IMR-90 (cell line): ENCODE results near the gene DPYD. TPM values are rescaled to one million over a fixed set of nuclear protein-coding genes. Genes with fewer than 3 reads are reported as not detected.

Experiments used
- ATAC-seq: fragments of 200-7000 bp; cut with Tn5 transposase; 2 replicates; pipeline ENCODE4 v1.9.1; 2020; ENCODE audit warnings: low read depth, mild to moderate bottlenecking, moderate library complexity
- BruUV-seq: library from RNA; stranded (reverse); fragments of 400-500 nt; replicated peaks from 2 replicates; lab custom pipeline; 2021; lab: Mats Ljungman, UMichigan
- CTCF ChIA-PET: fragments of 300-600 bp; formaldehyde crosslinking; extraction: SDS; loops from one replicate; lab custom pipeline; 2021; ENCODE audit warnings: antibody characterized with exemption; lab: Yijun Ruan, JAX
- POLR2A ChIA-PET: fragments of 300-600 bp; sonication (Branson Sonifier 250); formaldehyde crosslinking; loops from one replicate; lab custom pipeline; 2022; ENCODE audit warnings: antibody characterized with exemption; ENCODE audit not compliant: unreplicated experiment; lab: Charles Lee
- DNase-seq: peaks from one replicate; pipeline ENCODE4 v3.0.0; 2013
- H2AFZ ChIP-seq: replicated peaks from 2 replicates; pipeline ENCODE3; 2013; ENCODE audit warnings: low read length, mild to moderate bottlenecking; ENCODE audit not compliant: poor library complexity
- H2AK5ac ChIP-seq: 2 replicates; pipeline ENCODE4 v1.6.1; 2013; ENCODE audit warnings: low read depth, low read length, inconsistent platforms
- H2AK9ac ChIP-seq: replicated peaks from 2 replicates; pipeline ENCODE3; 2013; ENCODE audit warnings: mild to moderate bottlenecking, low read depth, low read length, moderate library complexity; ENCODE audit not compliant: poor library complexity
- H2BK120ac ChIP-seq: 2 replicates; pipeline ENCODE4 v1.6.1; 2013; ENCODE audit warnings: low read depth, low read length, inconsistent platforms
- H2BK15ac ChIP-seq: 3 replicates; pipeline ENCODE4 v1.6.1; 2013; ENCODE audit warnings: low read depth, low read length, inconsistent platforms
- H2BK20ac ChIP-seq: 2 replicates; pipeline ENCODE4 v1.6.1; 2013; ENCODE audit warnings: low read depth, mild to moderate bottlenecking, inconsistent platforms, low read length, moderate library complexity
- H2BK5ac ChIP-seq: 2 replicates; pipeline ENCODE4 v1.6.1; 2013; ENCODE audit warnings: mild to moderate bottlenecking, low read depth, low read length, inconsistent platforms; ENCODE audit not compliant: poor library complexity, severe bottlenecking
- H3K14ac ChIP-seq: replicated peaks from 2 replicates; pipeline ENCODE4 v1.6.1; 2013; ENCODE audit warnings: low read depth, low read length, inconsistent platforms
- H3K18ac ChIP-seq: 2 replicates; pipeline ENCODE4 v1.6.1; 2013; ENCODE audit warnings: low read depth, low read length, control low read depth
- H3K23ac ChIP-seq: 2 replicates; pipeline ENCODE4 v1.6.1; 2013; ENCODE audit warnings: low read depth, low read length, inconsistent platforms
- H3K27ac ChIP-seq: 2 replicates; pipeline ENCODE4 v1.5.1; 2013; ENCODE audit warnings: mild to moderate bottlenecking, control low read depth, low read length; ENCODE audit not compliant: insufficient read depth
- H3K27me3 ChIP-seq: 2 replicates; pipeline ENCODE4 v1.6.1; 2013; ENCODE audit warnings: low read length; ENCODE audit not compliant: control insufficient read depth, insufficient read depth
- H3K36me3 ChIP-seq: 2 replicates; pipeline ENCODE4 v1.6.1; 2013; ENCODE audit warnings: low read length, mixed read lengths; ENCODE audit not compliant: control insufficient read depth, insufficient read depth
- H3K4ac ChIP-seq: 2 replicates; pipeline ENCODE4 v1.6.1; 2013; ENCODE audit warnings: low read depth, low read length, inconsistent platforms
- H3K4me1 ChIP-seq: 2 replicates; pipeline ENCODE4 v1.6.1; 2013; ENCODE audit warnings: low read length, mixed read lengths; ENCODE audit not compliant: control insufficient read depth, insufficient read depth
- H3K4me2 ChIP-seq: 2 replicates; pipeline ENCODE4 v1.6.1; 2013; ENCODE audit warnings: low read depth, mild to moderate bottlenecking, control low read depth, low read length, moderate library complexity
- H3K4me3 ChIP-seq: 2 replicates; pipeline ENCODE4 v1.5.1; 2013; ENCODE audit warnings: low read depth, mild to moderate bottlenecking, control low read depth, low read length, moderate library complexity; ENCODE audit not compliant: insufficient read depth
- H3K56ac ChIP-seq: 2 replicates; pipeline ENCODE4 v1.6.1; 2013; ENCODE audit warnings: low read length, inconsistent platforms; ENCODE audit not compliant: insufficient read depth; ENCODE audit errors: extremely low read depth
- H3K79me1 ChIP-seq, 2 experiments: 2 replicates each; pipeline ENCODE4 v1.6.1; 2013; ENCODE audit warnings: low read length in 2 of 2, inconsistent platforms in 1 of 2, low read depth in 1 of 2
- H3K9ac ChIP-seq: 2 replicates; pipeline ENCODE4 v1.6.1; 2013; ENCODE audit warnings: low read depth, low read length, control low read depth
- H3K9me1 ChIP-seq: 2 replicates; pipeline ENCODE4 v1.6.1; 2013; ENCODE audit warnings: low read length, inconsistent platforms; ENCODE audit not compliant: insufficient read depth
- H3K9me3 ChIP-seq: 2 replicates; pipeline ENCODE4 v1.6.1; 2013; ENCODE audit warnings: low read length; ENCODE audit not compliant: control insufficient read depth, insufficient read depth
- H4K20me1 ChIP-seq: 2 replicates; pipeline ENCODE4 v1.6.1; 2013; ENCODE audit warnings: low read length, inconsistent platforms; ENCODE audit not compliant: insufficient read depth
- H4K5ac ChIP-seq: 2 replicates; pipeline ENCODE4 v1.6.1; 2013; ENCODE audit warnings: mild to moderate bottlenecking, low read depth, low read length, control low read depth
- H4K8ac ChIP-seq, 2 experiments: 2 replicates each; pipeline ENCODE4 v1.6.1; 2013; ENCODE audit warnings: low read depth in 2 of 2, low read length in 2 of 2, control low read depth in 1 of 2, inconsistent platforms in 1 of 2
- H4K91ac ChIP-seq: 2 replicates; pipeline ENCODE4 v1.6.1; 2013; ENCODE audit warnings: low read depth, low read length, inconsistent platforms; ENCODE audit not compliant: insufficient read depth
- MAFK ChIP-seq: IDR thresholded peaks from 2 replicates; pipeline ENCODE4 v1.6.1; 2012; ENCODE audit warnings: low read depth, low read length, improper control_type of control experiment
- MXI1 ChIP-seq: IDR thresholded peaks from 2 replicates; pipeline ENCODE4 v1.6.1; 2012; ENCODE audit warnings: low read depth, mild to moderate bottlenecking, low read length, moderate library complexity, borderline replicate concordance
- NFE2L2 ChIP-seq: fragments of 150-350 bp; IDR thresholded peaks from 2 replicates; pipeline ENCODE4 v1.6.1; 2016; ENCODE audit warnings: low read depth, mild to moderate bottlenecking, low read length
- RCOR1 ChIP-seq: IDR thresholded peaks from 2 replicates; pipeline ENCODE4 v1.6.1; 2012; ENCODE audit warnings: mild to moderate bottlenecking, low read length, improper control_type of control experiment; ENCODE audit not compliant: insufficient replicate concordance
- RFX5 ChIP-seq: IDR thresholded peaks from 2 replicates; pipeline ENCODE4 v1.8.0; 2012; ENCODE audit warnings: low read depth, mild to moderate bottlenecking, low read length, moderate library complexity
- WGBS, 2 experiments: methylation state at CpG; one replicate each; pipeline versions ENCODE4 v1.1.5 to v1.1.7; 2013; ENCODE audit warnings: missing lambda C conversion rate in 2 of 2; ENCODE audit not compliant: insufficient read length in 1 of 2; ENCODE audit errors: extremely low coverage in 2 of 2; 5-methylcytosine and 5-hydroxymethylcytosine counted together
- dilution Hi-C: fragments of 300-500 bp; cut with HindIII; formaldehyde crosslinking; loops from one replicate; pipeline ENCODE4 v1.14.3; 2018; ENCODE audit warnings: low sequenced_read_pairs; ENCODE audit not compliant: unreplicated experiment
- in situ Hi-C: fragments of 300-500 bp; cut with MboI; formaldehyde crosslinking; loops from 3 replicates; pipeline ENCODE4 v1.14.3; 2019; ENCODE audit warnings: low sequenced_read_pairs, inconsistent platforms, mixed read lengths
- intact Hi-C: fragments of 100-400 bp; cut with micrococcal nuclease; formaldehyde crosslinking; loops from 2 replicates; pipeline ENCODE4 v1.10.0; 2022
- polyA plus RNA-seq, 3 experiments: library from polyadenylated mRNA; depleted of rRNA; stranded (reverse); fragments of >200 nt; gene quantifications; 2 replicates each; pipeline ENCODE4 v1.2.3, GENCODE V29; 2012; ENCODE audit warnings: low replicate concordance in 1 of 3
- total RNA-seq: library from RNA; depleted of rRNA; stranded (reverse); fragments of >200 nt; gene quantifications from 2 replicates; pipeline ENCODE4 v1.2.3, GENCODE V29; 2012

The DPYD gene
- total and polyA plus RNA-seq, 2 of the 4 experiments (the other 2 are of a cell fraction): 9.3 to 47.3 TPM

DNA sequence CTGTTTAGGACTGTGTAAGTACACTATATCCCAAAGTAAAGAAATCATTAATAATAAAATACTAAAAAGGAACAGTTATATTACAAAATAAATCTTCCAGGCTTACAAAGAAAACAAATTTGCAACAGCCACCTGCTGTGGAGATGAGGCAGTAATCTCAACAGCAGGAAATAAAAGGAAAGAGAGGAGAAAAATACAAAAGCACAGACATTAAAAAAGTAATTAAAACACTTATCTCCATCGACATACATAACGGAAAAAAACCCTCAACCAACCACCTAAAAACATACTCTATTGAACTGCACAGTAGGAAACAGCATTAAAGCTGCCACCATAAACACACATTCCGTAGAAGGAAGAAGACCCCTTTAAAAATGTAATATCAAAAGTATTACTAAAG, 317.6 kb downstream of the DPYD start:
- Histone ChIP-seq H2BK20ac (no peak overlapping the region), H3K79me1 (no peaks in the 10 kb centered on the region), H3K23ac (no peak overlapping the region), H3K4ac (no peak overlapping the region), H3K4me2 (peak overlapping the region; percentile 45; the same call in 1 of the 2 replicates), H2AK9ac (no peak overlapping the region), H3K18ac (no peak overlapping the region), H2BK5ac (no peak overlapping the region), H2BK120ac (no peak overlapping the region), H3K9me3 (no peaks in the 10 kb centered on the region), H4K5ac (no peak overlapping the region), H4K8ac (0 out of 4 replicates have a peak overlapping the region, but pooled peaks of 1 of the 2 experiments have one; percentile 35), H3K56ac (no peak overlapping the region), H4K91ac (no peak overlapping the region), H3K4me1 (peaks cover 2% of the 10 kb centered on the region; the same call in 1 of the 2 replicates), H4K20me1 (no peaks in the 10 kb centered on the region), H3K27me3 (no peaks in the 10 kb centered on the region), H3K27ac (no peak overlapping the region), H2BK15ac (no peak overlapping the region), H3K36me3 (no peaks in the 10 kb centered on the region), H2AFZ (no peak overlapping the region), H3K9me1 (no peaks in the 10 kb centered on the region), H3K4me3 (no peak overlapping the region), H3K14ac (no peak overlapping the region), H3K9ac (no peak overlapping the region), H2AK5ac (no peak overlapping the region)
- ATAC-seq (no peak; the same call in 1 of the 2 replicates), DNase-seq (no peak)
- CTCF ChIA-PET: no interaction called here
- POLR2A ChIA-PET: no interaction called here
- WGBS, 2 experiments: 100% methylated on average over 1 of the region's 3 CpGs; no CpG with 5 or more reads in 1 of the 2 experiments
- dilution Hi-C loops (no loop called here), in situ Hi-C loops (no loop called here), intact Hi-C loops (no loop called here)
- TF ChIP-seq RCOR1 (no peak), RFX5 (no peak), MXI1 (no peak), MAFK (no peak), NFE2L2 (no peak)
- no TSS peak for BruUV-seq
